GM10847 (cell line): ENCODE data around the gene RGS11.

Experiments
- POLR2A ChIP-seq: IDR thresholded peaks from 2 replicates; pipeline ENCODE4 v1.6.1; 2011; ENCODE audit not compliant: insufficient read length; ENCODE audit errors: extremely low read depth

RGS11 gene

DNA sequence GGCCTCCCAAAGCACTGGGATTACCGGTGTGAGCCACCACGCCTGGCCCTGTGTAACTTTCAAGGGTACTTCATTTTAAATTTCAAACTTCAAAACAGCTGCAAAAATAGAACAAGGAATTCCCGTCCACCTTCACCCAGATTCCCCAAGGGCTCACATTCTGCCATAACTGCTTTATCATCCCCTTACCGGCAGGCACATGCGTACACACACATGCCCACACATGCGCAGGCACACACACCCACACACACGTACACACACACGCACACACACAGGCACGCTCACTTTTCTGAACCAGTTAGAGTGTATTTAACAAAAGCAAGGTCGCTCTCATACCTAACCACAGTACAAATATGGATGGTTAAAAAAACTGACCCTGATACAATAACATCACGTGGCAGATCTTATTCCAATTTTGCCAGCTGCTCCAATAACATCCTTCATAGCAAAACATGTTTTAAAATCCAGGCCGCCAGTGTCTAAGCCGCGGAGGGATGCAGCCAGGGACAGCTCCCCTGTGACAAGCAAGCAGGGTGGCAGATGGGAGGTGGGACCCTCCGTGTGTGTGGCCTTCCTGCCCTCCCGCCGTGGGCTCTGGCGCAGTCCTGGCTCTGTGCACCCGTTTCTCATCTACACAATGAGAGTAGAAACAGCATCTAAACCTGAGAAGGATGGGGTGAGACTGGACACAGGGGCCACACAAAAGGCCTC, 30.3 kb upstream of the RGS11 start:
- TF ChIP-seq POLR2A = no peak

DNA sequence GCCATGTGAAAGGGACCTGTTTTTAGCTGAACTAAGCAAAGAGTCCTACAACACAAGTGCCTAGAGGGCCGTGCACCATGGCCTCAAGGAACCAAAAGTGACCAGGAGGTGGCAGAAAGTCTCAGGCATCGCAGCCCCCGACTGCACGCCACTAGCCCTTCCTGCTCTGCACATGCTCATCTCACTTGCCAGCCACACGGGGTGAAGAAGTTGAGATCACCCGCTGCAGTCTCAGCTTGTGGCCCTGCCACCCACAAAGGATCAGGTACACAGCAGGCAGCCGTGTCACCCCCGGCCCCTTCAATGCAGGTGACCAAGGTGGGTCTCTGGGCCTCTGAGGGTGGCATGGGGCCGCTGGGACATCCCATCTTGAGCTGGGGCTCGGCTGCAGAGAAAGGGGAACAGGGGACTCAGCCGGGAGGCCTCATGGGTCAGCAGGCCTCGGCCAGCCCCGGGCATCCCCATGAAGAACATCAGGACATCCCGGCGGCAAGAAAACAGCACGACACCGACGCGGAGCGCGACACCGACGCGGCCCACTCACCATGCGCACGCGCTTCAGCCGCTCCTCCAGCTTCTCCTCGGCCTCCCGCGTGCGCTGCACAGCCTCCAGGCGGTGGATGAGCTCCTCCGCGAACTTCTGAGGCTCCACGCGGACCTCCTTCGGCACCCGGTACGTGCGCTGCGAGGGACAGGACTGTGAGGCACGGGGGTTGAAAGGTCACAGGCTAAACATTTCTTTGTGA, 28.2 kb upstream of the RGS11 start:
- no peak for TF ChIP-seq POLR2A

DNA sequence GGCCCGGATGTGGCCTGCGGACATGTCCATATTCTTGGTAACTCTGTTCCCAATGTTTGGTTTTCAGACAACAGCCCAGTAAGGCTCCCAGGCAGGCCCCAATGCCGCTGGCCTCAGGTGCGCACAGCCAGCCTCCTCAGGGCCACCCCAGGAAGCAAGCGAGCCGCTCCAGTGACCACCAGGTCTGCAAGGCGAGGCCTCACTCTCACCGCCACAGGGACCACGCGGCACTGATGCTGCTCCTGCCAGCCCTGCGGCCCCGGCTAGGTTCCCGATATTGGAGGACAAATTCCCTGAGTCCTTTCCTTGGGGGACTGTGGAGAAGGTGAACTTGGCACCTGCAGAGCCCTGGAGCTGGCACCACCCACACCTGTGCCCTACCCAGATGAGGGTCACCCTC, 26.2 kb upstream of the RGS11 start:
- no peak for TF ChIP-seq POLR2A

DNA sequence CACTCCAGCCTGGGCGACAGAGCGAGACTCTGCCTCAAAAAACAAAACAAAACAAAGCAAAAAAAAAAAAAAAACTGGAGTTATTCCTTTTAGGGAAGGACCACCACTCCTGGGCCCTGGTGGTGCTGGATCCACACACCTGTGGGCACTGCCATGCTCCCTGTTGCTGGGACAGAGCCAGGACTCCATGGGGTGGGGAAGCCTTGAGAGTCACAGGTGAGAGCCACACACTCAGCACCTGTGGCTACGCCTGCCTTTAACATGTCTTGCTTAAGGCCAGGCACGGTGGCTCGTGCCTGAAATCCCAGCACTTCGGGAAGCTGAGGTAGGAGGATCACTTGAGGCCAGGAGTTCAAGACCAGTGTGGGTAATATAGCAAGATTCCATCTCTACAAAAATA, 25.5 kb upstream of the RGS11 start:
- no peak for TF ChIP-seq POLR2A

DNA sequence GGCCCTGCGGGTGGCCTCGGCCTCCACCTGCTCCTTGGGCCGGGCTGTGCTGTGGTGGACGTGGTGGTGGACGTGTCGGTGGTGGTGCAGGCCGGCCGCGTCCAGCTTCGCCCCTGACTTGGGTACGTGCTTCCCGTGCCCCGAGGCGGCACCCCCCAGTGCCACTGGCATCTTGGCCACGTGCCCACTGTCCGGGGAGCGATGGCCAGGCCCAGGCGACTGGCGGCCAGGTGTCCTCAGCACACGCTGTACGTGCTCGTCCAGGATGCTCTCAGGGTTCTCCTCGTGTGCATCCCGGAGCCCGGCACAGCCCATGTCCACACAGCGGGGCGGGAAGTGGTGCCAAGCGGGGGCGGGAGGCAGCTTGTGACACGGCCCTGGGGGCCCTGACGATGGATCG, 22.1 kb upstream of the RGS11 start:
- TF ChIP-seq POLR2A = no peak

DNA sequence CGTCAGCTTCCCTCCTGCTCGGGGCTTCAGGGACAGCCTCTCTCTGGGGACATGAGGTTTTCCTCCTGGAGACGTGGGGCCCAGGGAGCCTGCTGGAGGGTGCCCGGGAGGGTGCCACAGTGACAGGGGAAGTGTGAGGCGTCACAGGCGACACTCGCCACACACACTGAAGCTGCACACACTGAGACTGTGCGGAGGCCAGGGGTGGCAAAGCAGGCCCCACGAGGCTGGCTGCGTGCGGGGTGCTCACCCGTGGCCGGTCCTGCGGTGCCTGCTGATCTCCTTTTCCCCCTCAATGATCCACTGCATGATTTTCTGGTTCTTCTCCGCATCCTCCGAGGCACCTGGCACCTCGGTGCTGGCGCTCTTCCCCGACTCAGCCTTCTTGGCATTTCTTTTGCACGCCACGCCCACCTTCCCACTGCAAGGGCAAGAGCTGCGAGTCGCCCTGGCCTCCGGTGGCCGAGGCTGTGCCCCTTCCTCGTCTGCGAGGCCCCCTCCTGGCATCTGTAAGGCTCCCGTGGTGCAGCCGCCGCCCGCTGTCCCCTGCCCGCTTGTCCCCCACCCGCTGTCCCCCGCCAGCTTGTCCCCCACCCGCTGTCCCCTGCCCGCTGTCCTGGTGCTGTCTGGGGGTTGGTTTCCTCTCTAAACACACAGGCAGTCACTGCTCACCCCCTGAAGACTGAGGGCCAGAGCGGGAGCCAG, 21.2 kb upstream of the RGS11 start:
- TF ChIP-seq POLR2A = no peak

DNA sequence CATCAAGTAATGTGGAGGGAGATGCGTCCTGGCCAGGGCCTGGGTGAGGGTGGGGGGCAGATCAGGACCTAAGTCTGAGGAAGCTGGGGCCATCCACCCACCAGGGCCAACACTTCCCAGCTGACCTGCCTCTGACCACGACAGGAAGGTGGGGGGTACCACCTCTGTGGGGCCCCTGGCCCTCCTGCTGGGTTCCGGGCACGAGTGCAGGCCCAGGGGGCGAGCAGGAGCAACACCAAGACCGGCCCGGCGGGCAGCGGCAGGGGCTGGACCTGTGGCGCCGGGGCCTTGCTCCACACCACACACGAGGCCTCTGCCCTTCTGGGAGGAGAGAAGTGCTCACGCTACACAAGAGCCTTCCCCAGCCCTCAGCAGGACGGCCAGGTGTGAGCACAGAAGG, 20.5 kb upstream of the RGS11 start:
- TF ChIP-seq POLR2A = no peak

DNA sequence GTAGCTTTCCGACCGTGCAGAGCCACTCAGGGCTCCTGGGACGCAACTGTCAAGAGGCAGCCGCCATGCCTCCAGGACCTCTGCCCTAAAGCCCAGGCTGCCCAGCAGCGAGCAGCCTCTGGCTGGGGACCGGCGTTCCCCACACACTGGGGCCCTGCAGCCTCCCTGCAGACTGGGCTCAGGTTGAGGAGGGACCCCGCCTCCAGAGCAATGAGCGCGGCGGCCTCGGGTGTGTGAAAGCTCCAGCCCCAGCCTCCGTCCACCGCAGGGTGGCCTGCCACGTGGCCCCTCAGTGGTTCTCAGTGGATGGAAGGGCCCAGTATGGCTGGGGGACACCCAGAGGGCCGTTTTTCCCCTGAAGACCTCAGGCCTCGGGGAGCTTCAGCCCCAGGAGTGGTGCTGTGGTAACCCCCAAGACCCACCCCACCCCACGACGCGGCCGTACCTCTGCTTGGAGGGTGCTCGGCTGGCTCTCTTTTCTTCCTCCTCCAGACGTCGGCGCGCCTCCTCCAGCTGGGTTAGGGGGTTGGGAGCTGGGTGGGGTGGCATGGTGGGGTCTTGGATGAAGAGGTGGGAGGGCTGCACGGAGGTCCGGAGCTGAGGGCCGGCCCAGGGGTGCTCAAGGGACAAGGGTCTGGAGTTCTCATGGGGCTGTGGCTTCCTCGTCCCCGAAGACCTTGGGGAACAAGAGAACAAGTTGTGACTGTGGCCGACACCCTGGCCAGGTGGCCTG, 17.5 kb upstream of the RGS11 start:
- no peak for TF ChIP-seq POLR2A

DNA sequence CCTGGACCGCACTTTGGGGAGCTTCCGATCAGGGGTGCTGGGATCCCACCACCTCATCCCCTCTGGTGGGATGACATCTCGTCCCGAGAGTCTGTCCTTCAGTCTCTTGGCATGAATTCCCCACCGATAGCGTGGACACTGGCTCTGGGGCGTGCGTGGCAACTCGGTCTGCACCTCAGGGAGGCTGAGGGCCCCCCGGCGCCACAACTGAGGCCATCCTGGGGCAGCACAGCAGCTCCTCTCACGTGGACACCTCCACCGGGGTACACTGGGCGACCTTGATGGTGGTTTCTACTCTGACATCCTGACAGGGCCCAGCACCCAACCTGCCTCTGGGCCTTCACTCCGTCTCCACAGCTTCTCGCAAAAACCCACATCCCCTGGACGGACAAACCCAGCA, 15.8 kb upstream of the RGS11 start:
- no peak for TF ChIP-seq POLR2A

DNA sequence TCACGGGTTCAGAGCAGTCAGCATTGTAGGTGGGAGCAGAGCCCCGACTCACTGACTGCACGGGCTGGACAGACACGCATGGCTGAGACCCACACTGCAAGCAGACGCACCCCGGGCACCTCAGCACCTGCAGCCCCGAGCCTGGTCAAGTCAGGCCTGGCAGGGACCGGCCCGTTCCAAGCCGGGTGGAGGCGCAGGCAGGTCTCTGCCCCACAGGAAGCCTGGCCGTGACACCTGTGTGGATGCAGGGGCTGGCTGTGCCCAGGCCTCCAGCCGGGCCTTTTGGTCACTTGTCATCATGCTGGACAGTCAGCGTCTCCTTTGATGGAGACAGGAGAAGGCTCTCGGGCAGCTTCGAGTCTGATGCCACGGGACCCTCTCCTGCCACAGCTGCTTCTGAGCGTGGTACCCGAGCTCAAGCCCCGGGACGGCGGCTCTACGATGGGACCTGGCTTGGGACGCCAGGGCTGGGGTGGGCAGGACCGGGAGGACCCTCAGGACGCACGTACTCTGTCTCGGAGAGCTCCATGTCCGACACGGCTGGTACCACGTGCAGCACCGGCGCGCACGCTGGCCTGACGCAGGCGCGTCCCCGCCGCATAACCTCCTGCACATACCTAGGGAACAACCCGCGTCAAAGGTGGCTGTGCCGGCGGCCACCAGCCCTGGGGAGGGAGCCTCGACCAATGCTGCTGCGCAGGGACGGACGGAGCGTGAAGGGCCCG, 15.1 kb upstream of the RGS11 start:
- TF ChIP-seq POLR2A = no peak

DNA sequence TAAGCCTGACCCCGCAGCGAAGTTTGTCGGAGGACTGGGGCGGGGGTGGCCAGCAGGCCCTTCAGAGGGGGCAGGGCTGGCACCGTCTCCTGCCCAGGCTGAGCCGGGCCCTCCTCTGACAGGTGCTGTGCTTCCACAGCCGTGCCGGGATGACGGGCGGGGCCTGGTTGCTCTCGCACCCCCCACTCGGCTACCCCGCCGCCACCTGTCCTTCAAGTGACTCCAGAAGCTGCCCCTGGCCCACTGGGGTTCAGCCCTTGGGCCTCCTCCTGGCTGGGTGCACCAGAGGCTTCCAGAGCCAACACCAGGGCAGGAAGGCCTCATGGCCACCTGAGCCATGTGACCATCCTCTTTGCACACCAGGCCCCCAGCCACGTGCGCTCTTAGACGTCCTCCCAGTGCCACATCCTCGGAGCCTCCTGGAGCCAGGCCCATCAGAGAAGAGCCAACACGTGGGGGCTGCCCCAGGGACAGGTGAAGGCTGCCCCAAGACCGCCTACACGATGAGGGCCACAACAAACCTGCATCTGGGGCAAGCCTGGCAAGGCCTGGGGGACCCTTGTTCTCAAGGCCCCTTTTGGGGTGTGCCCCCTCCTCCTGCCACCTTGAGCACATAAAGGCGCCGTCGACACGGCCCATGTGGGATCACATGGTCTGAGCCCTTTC, 14.4 kb upstream of the RGS11 start:
- TF ChIP-seq POLR2A = no peak

DNA sequence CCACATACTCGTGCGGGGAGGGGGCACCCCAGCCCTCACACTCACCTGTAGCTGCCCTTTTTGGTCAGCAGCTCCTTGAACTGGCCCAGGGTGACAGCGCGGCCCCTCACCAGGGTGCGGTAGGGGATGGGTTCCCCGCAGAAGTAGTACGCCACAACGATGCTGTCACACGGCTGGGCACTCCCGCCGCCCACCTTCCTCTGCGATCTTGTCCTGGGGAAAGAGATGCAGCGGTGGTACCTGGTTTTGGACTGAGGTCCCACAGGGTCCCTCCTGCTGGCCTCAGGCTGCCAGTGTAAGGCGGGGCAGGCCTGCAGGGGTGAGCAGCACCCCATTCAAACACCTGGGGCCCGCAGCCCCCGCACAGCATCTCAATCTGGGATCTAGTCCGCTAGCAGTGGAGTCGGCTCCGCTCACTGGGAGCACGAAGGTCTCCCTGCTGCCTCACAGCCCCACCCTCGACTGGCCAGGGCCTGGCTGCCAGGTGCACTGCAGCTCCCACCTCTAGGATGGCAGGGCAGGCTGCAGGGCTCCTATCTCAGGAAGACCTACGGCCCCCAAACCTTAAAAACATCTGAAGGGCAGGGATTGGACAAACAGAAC, 13.8 kb upstream of the RGS11 start:
- no peak for TF ChIP-seq POLR2A

DNA sequence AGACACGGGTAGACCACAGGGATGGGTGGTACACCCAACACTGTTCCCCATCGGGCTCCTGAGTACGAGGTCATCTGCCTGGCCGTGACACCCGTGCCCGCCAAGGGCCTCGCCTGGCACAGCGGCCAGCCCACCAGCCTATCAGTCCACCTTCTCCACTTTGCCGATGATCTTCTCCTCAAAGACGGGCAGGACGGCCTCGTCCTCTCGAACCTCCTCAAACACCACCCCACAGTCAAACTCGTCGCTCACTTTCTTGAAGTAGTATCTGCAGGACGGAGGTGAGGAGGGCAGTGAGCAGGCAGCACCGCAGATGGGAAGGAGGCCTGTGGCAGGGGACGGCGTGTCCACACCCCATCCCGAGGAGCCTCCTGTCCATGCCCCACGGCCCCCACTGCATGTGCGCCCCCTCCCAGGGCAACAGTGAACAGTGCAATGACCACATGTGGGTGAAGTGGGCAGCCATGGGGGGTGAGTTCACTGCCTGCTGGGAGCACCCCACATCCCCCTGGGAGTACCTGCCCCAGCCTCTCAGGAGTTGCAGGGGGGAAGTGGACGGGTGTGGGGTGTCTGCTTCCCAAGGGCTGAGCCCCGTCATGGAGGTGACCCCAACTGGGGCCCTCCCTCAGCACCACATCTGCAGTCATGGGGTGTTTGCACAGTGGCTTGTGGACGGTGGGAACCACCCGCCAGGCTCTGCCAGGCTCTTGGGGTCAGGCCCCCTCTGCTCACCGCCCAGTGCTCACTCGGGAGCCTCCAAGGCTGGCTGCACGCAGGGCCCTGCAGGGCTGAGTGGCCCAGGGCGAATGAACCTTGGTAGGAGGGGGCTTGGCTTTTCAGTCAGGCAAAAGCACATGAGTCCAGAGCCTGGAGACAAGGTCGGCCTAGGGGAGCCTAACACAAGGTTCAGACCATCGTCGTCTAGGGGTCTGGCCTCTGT, 12.5 kb upstream of the RGS11 start:
- no peak for TF ChIP-seq POLR2A

DNA sequence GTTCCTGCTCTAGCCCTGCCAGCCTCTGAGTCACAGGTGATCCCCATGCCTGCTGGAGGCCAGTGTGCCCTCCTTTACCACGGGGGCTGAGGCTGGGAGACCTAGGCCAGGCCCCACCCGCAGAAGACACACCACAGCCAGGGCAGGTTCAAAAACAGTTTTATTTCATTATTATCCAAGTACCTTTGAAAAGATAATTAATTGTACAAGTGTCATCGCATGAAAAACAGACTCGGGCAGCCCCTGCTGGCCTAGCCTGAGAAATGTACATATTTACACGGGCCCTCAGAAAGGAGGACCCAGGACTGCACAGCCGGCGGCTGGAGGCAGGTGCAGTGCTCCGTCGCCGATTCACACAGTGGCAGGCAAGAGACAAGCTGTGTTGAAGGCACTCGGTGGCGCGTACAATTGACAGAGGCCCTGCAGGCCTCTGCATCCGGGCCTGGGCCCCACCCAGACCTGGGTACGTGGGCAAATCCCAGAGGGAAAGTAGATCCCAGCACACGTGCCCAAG, 11.6 kb upstream of the RGS11 start:
- no peak for TF ChIP-seq POLR2A
